Measurements from ENCODE around the gene OR9G4.

Gene OR9G4

DNA sequence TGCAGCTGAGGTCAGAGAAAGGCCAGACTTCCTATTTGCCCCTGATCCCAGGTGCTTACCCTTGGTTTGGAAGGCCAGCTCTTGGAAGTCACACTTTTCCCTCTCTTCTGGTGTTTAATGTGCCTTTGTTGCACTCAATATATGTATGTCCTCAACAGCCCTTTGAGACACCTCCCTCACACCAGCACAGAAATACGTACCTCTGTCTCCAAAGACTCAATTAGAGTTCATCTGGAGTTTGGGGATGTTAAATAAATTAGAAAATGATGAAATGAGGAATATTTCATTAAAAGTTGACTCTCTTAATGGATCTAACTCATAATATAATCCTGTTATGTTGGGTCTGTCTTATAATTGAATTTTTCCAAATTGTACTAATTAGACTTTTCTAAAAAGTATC lies at the start of gene OR9G4:
Gene OR9G4 (minus strand): TSS at position 101 of the 400 bp plus-strand sequence. CDS start 4,931 bp downstream, outside the sequence.
- no peak for DNase-seq (ENCODE audit: low spot score)

- peak; percentile 41 for DNase-seq (ENCODE audit: low spot score)
Measured at GRCh38 chr11:56783448-56784041, 35.0 kb upstream of the OR9G4 start.

GRCh38 chr11:56782167-56782847 lies 33.8 kb upstream of the OR9G4 start:
- no peak for DNase-seq (ENCODE audit: low spot score)

DNA sequence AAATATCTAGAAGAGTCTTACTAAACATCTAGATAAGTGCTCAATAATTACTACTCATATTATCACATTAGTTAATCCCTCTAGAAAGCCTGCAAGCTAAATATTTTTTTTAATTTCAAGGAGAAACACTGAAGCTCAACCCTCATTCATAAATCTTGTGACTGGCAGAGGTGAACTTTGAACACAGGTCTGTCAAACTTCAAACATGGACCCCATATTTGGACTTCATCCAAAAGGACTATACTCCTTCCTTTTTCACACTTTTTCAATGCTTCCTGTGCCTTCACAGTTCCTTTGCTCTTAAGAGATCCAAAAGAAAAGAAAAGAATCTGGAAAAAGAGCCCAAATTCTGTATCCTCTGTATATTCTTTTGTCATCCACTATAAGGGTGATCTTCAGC lies 28.3 kb upstream of the OR9G4 start:
- DNase-seq (ENCODE audit: low spot score), result no peak

DNA sequence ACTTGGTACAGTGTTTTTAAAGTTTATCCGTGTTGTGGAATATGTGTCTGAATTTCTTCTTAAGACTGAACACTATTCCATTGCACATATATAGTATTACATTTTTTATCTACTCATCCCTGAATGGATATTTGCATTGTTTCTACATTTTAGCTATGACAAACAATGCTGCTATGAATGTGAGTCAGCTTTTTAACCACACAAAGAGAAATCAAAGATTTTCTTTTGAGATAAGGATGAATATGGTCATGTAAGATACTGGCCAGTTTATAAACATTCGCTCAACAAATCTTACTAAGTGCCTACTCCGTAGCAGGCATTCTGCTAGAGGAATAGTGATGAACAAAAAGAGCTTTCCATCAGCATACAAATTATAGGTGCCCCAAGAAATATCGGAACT lies 16.5 kb upstream of the OR9G4 start:
- no peak for DNase-seq (ENCODE audit: low spot score)

GRCh38 chr11:56751480-56751879 lies 3.0 kb upstream of the OR9G4 start:
- no peak for DNase-seq (ENCODE audit: low spot score)

DNA sequence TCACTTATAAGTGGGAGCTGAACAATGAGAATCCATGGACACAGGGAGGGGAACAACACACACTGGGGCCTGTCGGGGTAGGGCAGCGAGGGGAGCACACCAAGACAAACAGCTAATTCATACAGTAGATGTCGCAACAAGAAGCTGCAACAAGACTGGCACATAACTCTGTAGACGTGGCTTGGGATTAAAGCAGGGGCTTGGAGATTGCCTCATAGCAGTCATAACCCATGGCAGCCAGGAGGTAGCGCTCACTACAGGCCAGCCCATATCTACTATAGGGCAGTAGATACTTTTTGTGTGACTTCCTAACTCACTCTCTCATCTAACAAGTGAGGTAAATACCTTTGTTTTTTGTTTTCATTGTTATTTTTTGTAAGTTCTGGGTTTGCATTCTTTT lies 1.7 kb upstream of the OR9G4 start:
- no peak for DNase-seq (ENCODE audit: low spot score)

DNA sequence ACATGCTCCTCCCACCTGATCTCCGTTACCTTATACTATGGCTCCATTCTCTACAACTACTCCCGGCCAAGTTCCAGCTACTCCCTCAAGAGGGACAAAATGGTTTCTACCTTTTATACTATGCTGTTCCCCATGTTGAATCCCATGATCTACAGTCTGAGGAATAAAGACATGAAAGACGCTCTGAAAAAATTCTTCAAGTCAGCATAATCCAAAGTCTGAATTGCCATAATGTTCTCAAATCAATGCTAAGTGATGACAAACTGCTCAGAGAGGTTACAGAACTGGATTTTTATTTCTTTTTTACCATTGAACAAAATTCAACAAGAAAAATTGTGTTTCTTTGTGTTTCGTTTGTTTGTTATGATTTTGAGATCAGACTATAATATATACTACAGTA lies 7.6 kb downstream of the OR9G4 start:
- DNase-seq (ENCODE audit: low spot score), result no peak

- no peak for DNase-seq (ENCODE audit: low spot score)
Measured at GRCh38 chr11:56740107-56740506, 8.4 kb downstream of the OR9G4 start.

DNA sequence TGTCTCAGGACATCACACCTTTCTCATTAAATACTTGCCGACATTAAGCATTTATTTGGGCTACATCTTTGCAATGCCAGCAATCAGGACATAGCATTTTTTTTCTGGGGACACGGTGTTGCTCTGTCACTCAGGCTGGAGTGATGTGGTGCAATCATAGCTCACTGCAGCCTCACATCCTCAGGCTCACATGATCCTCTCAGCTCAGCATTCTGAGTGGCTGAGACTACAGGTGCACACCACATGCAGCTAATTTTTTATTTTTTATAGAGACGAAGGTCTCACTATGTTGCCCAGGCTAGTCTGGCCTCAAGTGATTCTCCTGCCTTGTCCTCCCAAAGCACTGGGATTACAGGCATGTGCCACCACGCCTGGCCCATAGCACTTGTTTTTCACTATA lies 28.0 kb downstream of the OR9G4 start:
- DNase-seq (ENCODE audit: low spot score), result no peak

DNA sequence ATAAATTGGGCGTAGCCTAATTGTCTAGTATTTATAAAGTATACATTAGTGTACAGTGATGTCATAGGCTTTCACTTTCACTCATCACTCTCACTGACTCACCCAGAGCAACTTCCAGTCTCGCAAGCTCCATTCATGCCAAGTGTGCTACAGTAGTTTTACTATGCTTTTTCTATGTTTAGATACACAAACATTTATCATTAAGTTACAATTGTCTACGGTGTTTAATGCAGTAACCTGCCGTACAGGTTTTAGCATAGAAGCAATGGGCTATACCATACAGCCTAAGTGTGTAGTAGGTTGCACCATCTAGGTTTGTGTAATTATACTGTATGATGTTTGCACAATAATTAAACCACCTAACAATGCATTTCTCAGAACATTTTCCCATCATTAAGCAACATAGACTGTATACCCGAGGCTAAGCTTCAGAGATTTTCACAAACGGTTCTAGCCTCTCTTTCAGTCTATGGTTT lies 32.1 kb downstream of the OR9G4 start:
- DNase-seq (ENCODE audit: low spot score), result no peak

DNA sequence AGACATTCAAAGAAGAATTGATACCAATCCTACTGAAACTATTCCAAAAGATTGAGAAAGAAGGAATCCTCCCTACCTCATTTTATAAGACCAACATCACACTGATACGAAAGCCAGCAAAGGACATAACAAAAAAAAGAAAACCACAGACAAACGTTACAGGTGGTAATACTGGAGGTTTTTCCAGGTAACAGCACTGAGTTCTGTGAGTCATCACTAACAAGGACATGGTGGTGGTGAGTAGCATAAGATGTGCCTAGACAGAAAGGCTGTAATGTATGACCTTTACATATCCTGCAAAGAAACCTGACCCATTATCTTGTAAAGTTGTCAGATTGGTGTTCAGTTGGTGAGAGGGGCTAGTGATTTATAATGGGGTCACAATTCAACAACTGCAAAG lies 34.3 kb downstream of the OR9G4 start:
- no peak for DNase-seq (ENCODE audit: low spot score)

- no peak for DNase-seq (ENCODE audit: low spot score)
Measured at GRCh38 chr11:56706486-56706885, 42.0 kb downstream of the OR9G4 start.

DNA sequence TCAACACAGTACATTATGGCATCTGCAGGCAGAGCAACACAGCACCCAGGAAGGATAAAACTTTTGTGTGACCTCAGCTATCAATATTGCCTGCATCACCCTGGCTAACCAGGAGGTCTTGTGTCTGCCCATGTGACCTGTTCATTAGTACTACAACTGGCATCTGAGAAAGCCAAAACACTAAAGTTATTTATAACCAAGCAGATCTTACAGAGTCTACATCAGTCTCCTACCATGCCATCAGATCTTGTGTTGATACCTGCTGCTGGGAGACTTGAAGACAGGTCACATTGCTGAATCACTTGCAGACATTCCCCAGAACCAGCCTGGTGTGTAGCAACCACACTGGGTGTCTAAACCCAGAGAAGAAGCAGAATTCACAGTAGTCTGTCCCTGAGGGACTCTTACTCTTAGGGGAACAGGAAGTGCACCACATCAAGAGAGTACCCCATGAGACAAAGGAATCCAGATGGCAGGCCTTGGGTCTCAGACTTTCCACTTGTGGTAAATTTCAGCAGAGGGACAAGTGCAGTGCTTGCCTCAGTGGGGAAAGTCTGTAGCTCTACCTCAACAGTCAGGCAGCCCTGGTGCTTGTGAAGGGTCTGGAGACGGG lies 42.6 kb downstream of the OR9G4 start:
- DNase-seq (ENCODE audit: low spot score), result no peak

GRCh38 chr11:56700914-56701485 lies 47.5 kb downstream of the OR9G4 start:
- DNase-seq (ENCODE audit: low spot score), result no peak

DNA sequence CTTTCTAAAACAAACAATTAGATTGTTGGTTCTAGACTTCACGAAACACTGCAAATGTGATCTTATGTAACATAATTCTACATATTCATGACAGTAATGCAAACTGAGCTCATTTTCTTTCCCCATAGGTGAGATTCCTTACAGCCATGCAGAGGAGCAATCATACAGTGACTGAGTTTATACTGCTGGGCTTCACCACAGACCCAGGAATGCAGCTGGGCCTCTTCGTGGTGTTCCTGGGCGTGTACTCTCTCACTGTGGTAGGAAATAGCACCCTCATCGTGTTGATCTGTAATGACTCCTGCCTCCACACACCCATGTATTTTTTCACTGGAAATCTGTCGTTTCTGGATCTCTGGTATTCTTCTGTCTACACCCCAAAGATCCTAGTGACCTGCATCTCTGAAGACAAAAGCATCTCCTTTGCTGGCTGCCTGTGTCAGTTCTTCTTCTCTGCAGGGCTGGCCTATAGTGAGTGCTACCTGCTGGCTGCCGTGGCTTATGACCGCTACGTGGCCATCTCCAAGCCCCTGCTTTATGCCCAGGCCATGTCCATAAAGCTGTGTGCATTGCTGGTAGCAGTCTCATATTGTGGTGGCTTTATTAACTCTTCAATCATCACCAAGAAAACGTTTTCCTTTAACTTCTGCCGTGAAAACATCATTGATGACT lies 48.1 kb downstream of the OR9G4 start:
- no peak for DNase-seq (ENCODE audit: low spot score)

DNA sequence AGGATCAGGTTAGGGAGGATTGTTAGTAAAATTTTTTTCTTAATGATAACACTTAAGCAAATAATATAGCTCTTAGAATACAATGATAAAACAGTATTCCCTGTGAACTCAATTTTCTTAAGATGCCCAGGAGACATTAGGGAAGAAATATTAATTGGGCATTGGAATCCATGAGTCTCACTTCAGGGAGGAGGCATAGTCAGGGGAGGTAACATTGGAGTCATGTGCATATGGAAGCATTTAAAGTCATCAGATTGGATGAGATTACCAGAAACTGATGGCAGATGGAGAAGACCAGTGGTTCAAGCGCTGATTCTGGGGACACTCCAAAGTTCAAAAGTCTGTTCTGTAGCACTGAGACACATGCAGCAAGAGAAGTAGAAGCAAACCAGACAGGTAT lies 49.7 kb downstream of the OR9G4 start, which contains the start of gene OR9G1:
Gene OR9G1 (plus strand): TSS at position 301 of the 400 bp plus-strand sequence. CDS start 1,293 bp downstream, outside the sequence.
- no peak for DNase-seq (ENCODE audit: low spot score)

DNA sequence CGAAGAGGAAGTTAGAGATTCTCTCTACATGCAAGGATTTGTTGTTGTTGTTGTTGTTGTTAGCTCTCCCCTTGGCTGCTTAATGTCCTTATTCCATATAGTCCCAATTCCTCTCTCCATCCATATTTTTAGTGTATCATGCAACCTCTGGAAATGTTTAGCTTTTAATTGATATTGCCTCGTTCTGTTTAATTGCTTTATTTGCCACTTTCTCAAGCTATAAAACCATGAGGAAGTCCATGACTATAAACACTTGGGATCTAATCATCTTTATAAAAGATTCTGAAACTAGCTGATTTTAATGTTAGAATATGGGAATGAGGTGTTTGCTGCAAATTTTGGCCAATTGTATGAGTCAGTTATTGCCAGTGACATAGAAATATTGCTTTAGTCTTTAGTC lies 55.1 kb downstream of the OR9G4 start:
- no peak for DNase-seq (ENCODE audit: low spot score)
